Adrenal gland (tissue), 12 donors: Measurements from ENCODE around the gene ANKRD1. TPM values are rescaled to one million over a fixed set of nuclear protein-coding genes. Genes with fewer than 3 reads are reported as not detected.

Source experiments
- DNase-seq, 7 donors: peaks; one replicate each; pipeline ENCODE4 v3.0.0-alpha.2; 2019 to 2020
- H3K27ac ChIP-seq, 5 donors: fragments of 200-600 bp; sonication (generic) in 4 of 5; 1 replicate in 3 of 5; 2 replicates in 2 of 5; pipeline versions ENCODE4 v1.5.1 to v1.8.0; 2016 to 2020; ENCODE audit warnings: mild to moderate bottlenecking in 1 of 5
- H3K27me3 ChIP-seq: fragments of 200-600 bp; 2 replicates; pipeline ENCODE4 v1.8.0; 2021
- H3K36me3 ChIP-seq, 2 donors: fragments of 200-600 bp; replicated peaks in 1 of 2; 1 replicate in 1 of 2; 2 replicates in 1 of 2; pipeline versions ENCODE4 v1.5.1 to v1.8.0; 2018 to 2022
- H3K4me1 ChIP-seq, 2 donors: fragments of 200-600 bp; replicated peaks in 1 of 2; 1 replicate in 1 of 2; 2 replicates in 1 of 2; pipeline versions ENCODE4 v1.5.1 to v1.8.0; 2018 to 2021
- H3K4me3 ChIP-seq, 4 donors: fragments of 200-600 bp; sonication (generic) in 3 of 4; one replicate each; pipeline ENCODE4 v1.5.1; 2016 to 2018
- H3K9me3 ChIP-seq, 3 donors: fragments of 200-600 bp; sonication (generic) in 1 of 3; replicated peaks in 1 of 3; 1 replicate in 2 of 3; 2 replicates in 1 of 3; pipeline versions ENCODE4 v1.5.1 to v1.8.0; 2016 to 2021
- POLR2A ChIP-seq, 2 donors: fragments of 450-650 bp; IDR thresholded peaks; one replicate each; pipeline ENCODE4 v1.6.1; 2017; ENCODE audit warnings: antibody characterized with exemption in 2 of 2, mild to moderate bottlenecking in 2 of 2, moderate library complexity in 1 of 2
- WGBS, 4 donors: extraction: QIAGEN DNeasy Blood & Tissue Kit in 2 of 4; methylation state at CpG; one replicate each; pipeline versions ENCODE4 v1.1.5 to v1.1.7; 2013 to 2017; 5-methylcytosine and 5-hydroxymethylcytosine counted together
- intact Hi-C, 2 donors: fragments of 100-400 bp; cut with DNase I; formaldehyde crosslinking; loops; one replicate each; pipeline versions ENCODE4 v1.14.1 to v1.15.0; 2022 to 2023
- polyA plus RNA-seq, 3 donors: library from polyadenylated mRNA; stranded (reverse); fragments of 200-250 nt in 2 of 3; fragments of 350-450 nt in 1 of 3; fragmentation: Illumina TruSeq in 1 of 3; extraction: RNeasy Lipid Tissue Mini Kit (QIAGEN cat#74804) in 1 of 3; gene quantifications; one replicate each; pipeline ENCODE4 v1.2.3, GENCODE V29; 2013 to 2014
- total RNA-seq, 9 donors: library from RNA; depleted of rRNA in 4 of 9; stranded (reverse); fragments of >200 nt in 4 of 9; fragments of 120-200 nt in 1 of 9; fragmentation: NEBNext Ultra II Directional in 1 of 9; extraction: Animal tissue kit (Norgen Biotek cat#: 25700) in 1 of 9; gene quantifications; one replicate each; pipeline versions ENCODE4 v1.1.0 to v1.2.4, GENCODE V29; 2013 to 2023
- TF ChIP-seq, protein P1 (sequence below), 6 experiments: fragments of 450-650 bp in 4 of 6; fragments of 200-600 bp in 2 of 6; sonication (generic) in 1 of 6; IDR thresholded peaks; 1 replicate in 5 of 6; 2 replicates in 1 of 6; pipeline versions ENCODE4 v1.5.1 to v1.8.0; 2016 to 2021; ENCODE audit warnings: antibody characterized with exemption in 6 of 6, mild to moderate bottlenecking in 2 of 6, moderate library complexity in 1 of 6
- donor health status: healthy with polysubstance abuse.
- donor health status: Bipolar disorder and iron deficiency.
- donor health status: DM: yes; HTN: yes; CAD: no.
- donor health status: DM: no; HTN: no; CAD: no.
- donor health status: DM: no; HTN: no; CAD: no.
- donor health status: DM: yes; HTN: yes; CAD: no.

Gene ANKRD1
- total and polyA plus RNA-seq, 12 donors = 0.15 to 2.3 (median 0.28) TPM; not detected in 3

- intact Hi-C loops = no loop called here
- 78 to 89% (median 83%) methylated on average over 2 of the region's 2 CpGs for WGBS, 4 donors
- Histone ChIP-seq H3K4me3 (no peak overlapping the region), H3K9me3 (no peaks in the 10 kb centered on the region), H3K27ac (no peak overlapping the region), H3K27me3 (peaks cover 9% of the 10 kb centered on the region), H3K4me1 (no peaks in the 10 kb centered on the region), H3K36me3 (no peaks in the 10 kb centered on the region)
- DNase-seq = no peak
- TF ChIP-seq POLR2A (IDR thresholded peaks at IDR 0.05) = no peak
- TF ChIP-seq, protein P1, sequence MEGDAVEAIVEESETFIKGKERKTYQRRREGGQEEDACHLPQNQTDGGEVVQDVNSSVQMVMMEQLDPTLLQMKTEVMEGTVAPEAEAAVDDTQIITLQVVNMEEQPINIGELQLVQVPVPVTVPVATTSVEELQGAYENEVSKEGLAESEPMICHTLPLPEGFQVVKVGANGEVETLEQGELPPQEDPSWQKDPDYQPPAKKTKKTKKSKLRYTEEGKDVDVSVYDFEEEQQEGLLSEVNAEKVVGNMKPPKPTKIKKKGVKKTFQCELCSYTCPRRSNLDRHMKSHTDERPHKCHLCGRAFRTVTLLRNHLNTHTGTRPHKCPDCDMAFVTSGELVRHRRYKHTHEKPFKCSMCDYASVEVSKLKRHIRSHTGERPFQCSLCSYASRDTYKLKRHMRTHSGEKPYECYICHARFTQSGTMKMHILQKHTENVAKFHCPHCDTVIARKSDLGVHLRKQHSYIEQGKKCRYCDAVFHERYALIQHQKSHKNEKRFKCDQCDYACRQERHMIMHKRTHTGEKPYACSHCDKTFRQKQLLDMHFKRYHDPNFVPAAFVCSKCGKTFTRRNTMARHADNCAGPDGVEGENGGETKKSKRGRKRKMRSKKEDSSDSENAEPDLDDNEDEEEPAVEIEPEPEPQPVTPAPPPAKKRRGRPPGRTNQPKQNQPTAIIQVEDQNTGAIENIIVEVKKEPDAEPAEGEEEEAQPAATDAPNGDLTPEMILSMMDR (IDR thresholded peaks at IDR 0.05) = no peak
These were observed 6.4 kb upstream of the ANKRD1 start for GRCh38 chr10:90927293-90927692.

DNA sequence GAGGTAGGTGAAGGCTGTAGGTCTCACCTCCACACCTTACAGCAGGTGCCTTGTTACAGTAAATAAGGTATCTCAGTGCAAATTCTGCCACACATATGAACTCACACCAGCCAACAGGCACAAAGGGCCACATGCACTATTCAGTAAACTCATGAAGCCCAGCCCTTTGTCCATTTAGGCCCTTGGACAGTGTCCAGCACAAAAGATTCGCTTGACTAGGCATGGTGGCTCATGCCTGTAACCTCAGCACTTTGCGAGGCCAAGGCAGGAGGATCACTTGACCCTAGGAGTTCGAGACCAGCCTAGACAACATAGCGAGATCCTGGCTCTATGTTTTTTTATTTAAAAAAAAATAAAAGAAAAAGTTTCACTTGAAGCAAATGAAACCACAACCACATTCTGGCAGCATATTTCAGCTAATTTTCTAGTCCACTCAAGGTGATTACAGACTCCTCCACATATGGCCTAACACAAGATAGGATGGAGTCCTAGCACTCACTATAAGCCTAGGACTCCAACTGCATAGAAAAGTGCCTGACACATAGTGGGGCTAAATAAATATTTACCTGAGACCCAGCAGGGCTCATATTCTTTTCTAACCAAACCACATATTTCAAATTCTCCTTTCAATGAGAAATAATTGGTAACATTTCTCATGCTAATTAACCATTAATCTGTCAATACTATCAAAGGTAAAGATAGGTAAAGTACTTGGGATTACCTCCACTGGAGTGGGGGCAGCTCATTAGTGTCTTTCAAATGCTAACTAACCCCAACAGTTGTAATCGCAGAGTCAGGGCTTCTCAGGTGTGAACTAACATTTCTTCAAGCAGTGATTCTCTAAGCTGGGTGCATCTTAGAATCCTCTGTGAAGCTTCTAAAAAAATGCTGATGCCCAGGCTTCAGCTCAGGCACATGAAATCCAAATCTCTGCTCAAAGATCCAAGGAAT lies 4.5 kb upstream of the ANKRD1 start:
- TF ChIP-seq, protein P1 (IDR thresholded peaks at IDR 0.05) = no peak
- no peak for TF ChIP-seq POLR2A (IDR thresholded peaks at IDR 0.05)
- DNase-seq = no peak
- no peak overlapping the region for H3K27ac ChIP-seq

GRCh38 chr10:90924552-90924951 lies 3.7 kb upstream of the ANKRD1 start:
- WGBS, 4 donors = 84 to 95% (median 87%) methylated on average over 3 of the region's 3 CpGs
- Histone ChIP-seq H3K4me1 (no peaks in the 10 kb centered on the region), H3K27me3 (peaks cover 9% of the 10 kb centered on the region), H3K36me3 (no peaks in the 10 kb centered on the region), H3K9me3 (no peaks in the 10 kb centered on the region), H3K27ac (no peak overlapping the region), H3K4me3 (no peak overlapping the region)
- DNase-seq = no peak
- intact Hi-C loops = no loop called here
- TF ChIP-seq, protein P1 (IDR thresholded peaks at IDR 0.05) = no peak
- TF ChIP-seq POLR2A (IDR thresholded peaks at IDR 0.05) = no peak

More for the DNA sequence above, 4.5 kb upstream of the ANKRD1 start:
- intact Hi-C loops = no loop called here
- Histone ChIP-seq H3K27me3 (peaks cover 9% of the 10 kb centered on the region), H3K9me3 (no peaks in the 10 kb centered on the region), H3K4me3 (no peak overlapping the region), H3K36me3 (no peaks in the 10 kb centered on the region), H3K4me1 (no peaks in the 10 kb centered on the region)
- WGBS, 4 donors = 88 to 100% (median 90%) methylated on average over 4 to 5 of the region's 5 CpGs

GRCh38 chr10:90923111-90923731 lies 2.3 kb upstream of the ANKRD1 start:
- DNase-seq = no peak
- WGBS, 4 donors = 56 to 69% (median 59%) methylated on average over 2 of the region's 2 CpGs
- no peaks in the 10 kb centered on the region for H3K36me3 ChIP-seq
- TF ChIP-seq POLR2A (IDR thresholded peaks at IDR 0.05) = no peak
- H3K4me1 ChIP-seq = no peaks in the 10 kb centered on the region
- no peak overlapping the region for H3K4me3 ChIP-seq
- no peak overlapping the region for H3K27ac ChIP-seq
- H3K27me3 ChIP-seq = peaks cover 9% of the 10 kb centered on the region
- intact Hi-C loops = no loop called here
- no peaks in the 10 kb centered on the region for H3K9me3 ChIP-seq
